ENCODE measurements around the gene SLC5A11. TPM values are rescaled to one million over a fixed set of nuclear protein-coding genes. Genes with fewer than 3 reads are reported as not detected.

The SLC5A11 gene
- total and polyA plus RNA-seq, 7 experiments from 2014 or later = 0.46 to 0.80 (median 0.66) TPM; not detected in 3

GRCh38 chr16:24944206-24944605 lies 98.4 kb downstream of the SLC5A11 start:
- Histone ChIP-seq H3K27me3 (ENCODE audit: control insufficient read depth in 2 of 2, insufficient read depth in 2 of 2, low read length in 2 of 2) (no peaks in the 10 kb centered on the region), H3K4me3 (ENCODE audit: low read length) (no peak overlapping the region), H3K27ac (ENCODE audit: low read depth, low read length) (no peak overlapping the region), H3K4me1 (ENCODE audit: control insufficient read depth in 2 of 2, insufficient read depth in 2 of 2, low read length in 2 of 2) (no peaks in the 10 kb centered on the region), H3K9me3 (ENCODE audit: control insufficient read depth in 2 of 3, low read length in 3 of 3) (no peaks in the 10 kb centered on the region), H3K36me3 (ENCODE audit: control insufficient read depth in 2 of 3, insufficient read depth in 3 of 3, low read length in 3 of 3) (peaks cover 0 to 75% (median 23%) of the 10 kb centered on the region in 3 experiments)
- CTCF ChIA-PET = interaction anchor here (0.6 kb wide), 1 partner anchor 181 kb away, joined by 3 read pairs; no protein-coding TSS in a partner anchor
- no peak for DNase-seq
- Mint-ChIP-seq H3K36me3 (peaks cover 22 to 69% (median 44%) of the 10 kb centered on the region in 5 donors), H3K27ac (no peak overlapping the region), H3K4me3 (no peak overlapping the region), H3K9me3 (no peaks in the 10 kb centered on the region), H3K27me3 (no peaks in the 10 kb centered on the region), H3K4me1 (peaks cover 0 to 5% (median 0%) of the 10 kb centered on the region in 7 donors)
- POLR2A ChIA-PET = no interaction called here
- no peak for ATAC-seq
- intact Hi-C loops (cut with micrococcal nuclease) = loop anchor here in 1 of 2 donors (10.0 kb wide), 1 partner anchor 129 kb away; no protein-coding TSS in a partner anchor

GRCh38 chr16:24946155-24946554 lies 100.4 kb downstream of the SLC5A11 start:
- peaks cover 19 to 66% (median 40%) of the 10 kb centered on the region in 5 donors for H3K36me3 Mint-ChIP-seq
- H3K27me3 Mint-ChIP-seq = no peaks in the 10 kb centered on the region
- Histone ChIP-seq H3K27ac (ENCODE audit: low read depth, low read length) (no peak overlapping the region), H3K4me3 (ENCODE audit: low read length) (no peak overlapping the region), H3K36me3 (ENCODE audit: control insufficient read depth in 2 of 3, insufficient read depth in 3 of 3, low read length in 3 of 3) (peaks cover 0 to 75% (median 23%) of the 10 kb centered on the region in 3 experiments), H3K9me3 (ENCODE audit: control insufficient read depth in 2 of 3, low read length in 3 of 3) (no peaks in the 10 kb centered on the region), H3K27me3 (ENCODE audit: control insufficient read depth in 2 of 2, insufficient read depth in 2 of 2, low read length in 2 of 2) (no peaks in the 10 kb centered on the region), H3K4me1 (ENCODE audit: control insufficient read depth in 2 of 2, insufficient read depth in 2 of 2, low read length in 2 of 2) (no peaks in the 10 kb centered on the region)
- ChIA-PET CTCF (no interaction called here), POLR2A (no interaction called here)
- H3K4me3 Mint-ChIP-seq = no peak overlapping the region
- no peak for DNase-seq
- H3K4me1 Mint-ChIP-seq = peaks cover 0 to 5% (median 0%) of the 10 kb centered on the region in 7 donors
- H3K9me3 Mint-ChIP-seq = no peaks in the 10 kb centered on the region
- peak overlapping the region in 3 of 9 donors; percentile 10 to 89 (median 30) for H3K27ac Mint-ChIP-seq
- intact Hi-C loops (cut with micrococcal nuclease) = loop anchor here in 1 of 2 donors (10.0 kb wide), 1 partner anchor 131 kb away; no protein-coding TSS in a partner anchor
- ATAC-seq = no peak

- no peak overlapping the region for H3K4me3 Mint-ChIP-seq
Measured at GRCh38 chr16:24950275-24950674, 104.5 kb downstream of the SLC5A11 start.

GRCh38 chr16:24953306-24953705 lies 107.5 kb downstream of the SLC5A11 start:
- DNase-seq (no peak), ATAC-seq (no peak)
- H3K27ac ChIP-seq (ENCODE audit: low read depth, low read length) = no peak overlapping the region
- no peak overlapping the region for H3K4me3 Mint-ChIP-seq
- H3K9me3 Mint-ChIP-seq = no peaks in the 10 kb centered on the region
- no peaks in the 10 kb centered on the region for H3K9me3 ChIP-seq (ENCODE audit: control insufficient read depth in 2 of 3, low read length in 3 of 3)
- intact Hi-C loops (cut with micrococcal nuclease) = no loop called here
- H3K4me1 Mint-ChIP-seq = no peaks in the 10 kb centered on the region
- H3K27me3 Mint-ChIP-seq = no peaks in the 10 kb centered on the region
- H3K4me3 ChIP-seq (ENCODE audit: low read length) = no peak overlapping the region
- POLR2A ChIA-PET = no interaction called here
- CTCF ChIA-PET = no interaction called here
- no peak overlapping the region for H3K27ac Mint-ChIP-seq
- peaks cover 19 to 94% (median 24%) of the 10 kb centered on the region in 3 experiments for H3K36me3 ChIP-seq (ENCODE audit: control insufficient read depth in 2 of 3, insufficient read depth in 3 of 3, low read length in 3 of 3)
- no peaks in the 10 kb centered on the region for H3K4me1 ChIP-seq (ENCODE audit: control insufficient read depth in 2 of 2, insufficient read depth in 2 of 2, low read length in 2 of 2)
- peaks cover 23 to 80% (median 41%) of the 10 kb centered on the region in 5 donors for H3K36me3 Mint-ChIP-seq
- no peaks in the 10 kb centered on the region for H3K27me3 ChIP-seq (ENCODE audit: control insufficient read depth in 2 of 2, insufficient read depth in 2 of 2, low read length in 2 of 2)

More at GRCh38 chr16:24950275-24950674, 104.5 kb downstream of the SLC5A11 start:
- Histone ChIP-seq H3K4me3 (ENCODE audit: low read length) (no peak overlapping the region), H3K27me3 (ENCODE audit: control insufficient read depth in 2 of 2, insufficient read depth in 2 of 2, low read length in 2 of 2) (no peaks in the 10 kb centered on the region), H3K36me3 (ENCODE audit: control insufficient read depth in 2 of 3, insufficient read depth in 3 of 3, low read length in 3 of 3) (peaks cover 15 to 92% (median 24%) of the 10 kb centered on the region in 3 experiments), H3K9me3 (ENCODE audit: control insufficient read depth in 2 of 3, low read length in 3 of 3) (no peaks in the 10 kb centered on the region), H3K27ac (ENCODE audit: low read depth, low read length) (no peak overlapping the region), H3K4me1 (ENCODE audit: control insufficient read depth in 2 of 2, insufficient read depth in 2 of 2, low read length in 2 of 2) (no peaks in the 10 kb centered on the region)
- DNase-seq = no peak
- no peak for ATAC-seq
- H3K27ac Mint-ChIP-seq = no peak overlapping the region
- H3K36me3 Mint-ChIP-seq = peaks cover 13 to 73% (median 43%) of the 10 kb centered on the region in 5 donors
- H3K9me3 Mint-ChIP-seq = no peaks in the 10 kb centered on the region
- ChIA-PET POLR2A (interaction anchor here (0.6 kb wide), 1 partner anchor 1440 kb away, joined by 5 read pairs; no protein-coding TSS in a partner anchor), CTCF (interaction anchor here (0.5 kb wide), 1 partner anchor 369 kb away, joined by 3 read pairs; no protein-coding TSS in a partner anchor)
- H3K27me3 Mint-ChIP-seq = no peaks in the 10 kb centered on the region
- intact Hi-C loops (cut with micrococcal nuclease) = no loop called here
- H3K4me1 Mint-ChIP-seq = peaks cover 0 to 3% (median 0%) of the 10 kb centered on the region in 7 donors

- H3K36me3 Mint-ChIP-seq = peaks cover 24 to 83% (median 39%) of the 10 kb centered on the region in 5 donors
- Histone ChIP-seq H3K9me3 (ENCODE audit: control insufficient read depth in 2 of 3, low read length in 3 of 3) (no peaks in the 10 kb centered on the region), H3K4me1 (ENCODE audit: control insufficient read depth in 2 of 2, insufficient read depth in 2 of 2, low read length in 2 of 2) (no peaks in the 10 kb centered on the region), H3K27me3 (ENCODE audit: control insufficient read depth in 2 of 2, insufficient read depth in 2 of 2, low read length in 2 of 2) (no peaks in the 10 kb centered on the region), H3K36me3 (ENCODE audit: control insufficient read depth in 2 of 3, insufficient read depth in 3 of 3, low read length in 3 of 3) (peaks cover 19 to 96% (median 24%) of the 10 kb centered on the region in 3 experiments), H3K27ac (ENCODE audit: low read depth, low read length) (no peak overlapping the region), H3K4me3 (ENCODE audit: low read length) (no peak overlapping the region)
- peaks cover 0 to 1% (median 0%) of the 10 kb centered on the region in 7 donors for H3K4me1 Mint-ChIP-seq
- DNase-seq = no peak
- peak overlapping the region in 1 of 9 donors; percentile 6 for H3K27ac Mint-ChIP-seq
- H3K9me3 Mint-ChIP-seq = no peaks in the 10 kb centered on the region
- H3K4me3 Mint-ChIP-seq = no peak overlapping the region
- ChIA-PET POLR2A (no interaction called here), CTCF (no interaction called here)
- no peaks in the 10 kb centered on the region for H3K27me3 Mint-ChIP-seq
- intact Hi-C loops (cut with micrococcal nuclease) = no loop called here
- ATAC-seq = no peak
Measured at GRCh38 chr16:24953721-24954120, 108.0 kb downstream of the SLC5A11 start.

- Histone ChIP-seq H3K4me3 (ENCODE audit: low read length) (no peak overlapping the region), H3K27ac (ENCODE audit: low read depth, low read length) (no peak overlapping the region), H3K4me1 (ENCODE audit: control insufficient read depth in 2 of 2, insufficient read depth in 2 of 2, low read length in 2 of 2) (no peaks in the 10 kb centered on the region), H3K9me3 (ENCODE audit: control insufficient read depth in 2 of 3, low read length in 3 of 3) (no peaks in the 10 kb centered on the region), H3K27me3 (ENCODE audit: control insufficient read depth in 2 of 2, insufficient read depth in 2 of 2, low read length in 2 of 2) (no peaks in the 10 kb centered on the region), H3K36me3 (ENCODE audit: control insufficient read depth in 2 of 3, insufficient read depth in 3 of 3, low read length in 3 of 3) (peaks cover 19 to 98% (median 24%) of the 10 kb centered on the region in 3 experiments)
- POLR2A ChIA-PET = no interaction called here
- no peaks in the 10 kb centered on the region for H3K9me3 Mint-ChIP-seq
- H3K4me3 Mint-ChIP-seq = no peak overlapping the region
- ATAC-seq (no peak), DNase-seq (no peak)
- H3K27me3 Mint-ChIP-seq = no peaks in the 10 kb centered on the region
- peaks cover 0 to 2% (median 0%) of the 10 kb centered on the region in 7 donors for H3K4me1 Mint-ChIP-seq
- intact Hi-C loops (cut with micrococcal nuclease) = no loop called here
- peak overlapping the region in 1 of 9 donors; percentile 6 for H3K27ac Mint-ChIP-seq
- peaks cover 28 to 84% (median 39%) of the 10 kb centered on the region in 5 donors for H3K36me3 Mint-ChIP-seq
- CTCF ChIA-PET = no interaction called here
Measured at GRCh38 chr16:24954137-24954536, 108.4 kb downstream of the SLC5A11 start.

All from naive thymus-derived CD4-positive, alpha-beta T cell (primary cell).